GM12801 (cell line): Measurements from ENCODE around the gene RASGRP1.

Source experiments
- TF ChIP-seq, protein P1 (sequence below): IDR thresholded peaks from one replicate; pipeline ENCODE4 v1.5.1; 2011; ENCODE audit warnings: control low read depth; ENCODE audit not compliant: insufficient read length; ENCODE audit errors: extremely low read depth

Gene RASGRP1

DNA sequence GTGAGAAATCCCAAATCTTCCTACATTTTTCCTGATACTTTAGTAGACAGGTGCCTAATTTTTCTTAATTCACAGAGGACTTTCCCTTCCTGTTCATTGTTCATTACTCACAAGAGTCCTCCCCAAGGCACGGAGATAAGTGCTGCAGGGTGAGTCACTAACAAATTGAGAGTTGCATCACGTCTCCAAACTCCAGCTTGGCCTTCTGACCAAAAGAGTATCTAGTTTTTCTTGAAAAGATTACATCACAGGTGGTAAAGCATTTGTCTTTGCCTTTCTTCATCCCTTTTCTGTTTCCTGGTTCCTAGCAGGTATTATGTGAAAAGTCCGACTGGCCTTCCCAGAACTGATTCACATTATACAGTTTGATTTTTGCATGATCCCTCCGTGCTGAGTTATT, 24.9 kb upstream of the RASGRP1 start:
- TF ChIP-seq, protein P1, sequence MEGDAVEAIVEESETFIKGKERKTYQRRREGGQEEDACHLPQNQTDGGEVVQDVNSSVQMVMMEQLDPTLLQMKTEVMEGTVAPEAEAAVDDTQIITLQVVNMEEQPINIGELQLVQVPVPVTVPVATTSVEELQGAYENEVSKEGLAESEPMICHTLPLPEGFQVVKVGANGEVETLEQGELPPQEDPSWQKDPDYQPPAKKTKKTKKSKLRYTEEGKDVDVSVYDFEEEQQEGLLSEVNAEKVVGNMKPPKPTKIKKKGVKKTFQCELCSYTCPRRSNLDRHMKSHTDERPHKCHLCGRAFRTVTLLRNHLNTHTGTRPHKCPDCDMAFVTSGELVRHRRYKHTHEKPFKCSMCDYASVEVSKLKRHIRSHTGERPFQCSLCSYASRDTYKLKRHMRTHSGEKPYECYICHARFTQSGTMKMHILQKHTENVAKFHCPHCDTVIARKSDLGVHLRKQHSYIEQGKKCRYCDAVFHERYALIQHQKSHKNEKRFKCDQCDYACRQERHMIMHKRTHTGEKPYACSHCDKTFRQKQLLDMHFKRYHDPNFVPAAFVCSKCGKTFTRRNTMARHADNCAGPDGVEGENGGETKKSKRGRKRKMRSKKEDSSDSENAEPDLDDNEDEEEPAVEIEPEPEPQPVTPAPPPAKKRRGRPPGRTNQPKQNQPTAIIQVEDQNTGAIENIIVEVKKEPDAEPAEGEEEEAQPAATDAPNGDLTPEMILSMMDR, result no peak

DNA sequence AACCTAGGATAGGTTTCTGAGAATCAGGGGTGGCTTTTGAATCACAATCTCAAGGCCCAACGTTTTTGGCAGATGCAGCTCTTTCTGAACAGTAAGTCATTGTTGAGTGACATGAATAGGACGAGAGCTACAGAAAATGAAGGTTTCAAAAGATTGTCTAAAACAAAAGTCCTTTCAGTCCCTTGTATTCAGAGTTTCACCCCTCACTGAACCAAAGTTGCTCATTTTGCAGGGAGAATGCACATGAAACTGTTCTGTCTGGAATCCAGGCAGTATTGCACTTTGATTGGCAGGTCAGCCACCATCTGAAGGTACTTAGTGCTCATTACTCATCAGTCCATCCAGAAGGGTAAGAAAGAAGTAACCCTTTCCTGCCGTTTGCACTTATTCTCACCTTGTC, 24.1 kb upstream of the RASGRP1 start:
- TF ChIP-seq, protein P1, result no peak

DNA sequence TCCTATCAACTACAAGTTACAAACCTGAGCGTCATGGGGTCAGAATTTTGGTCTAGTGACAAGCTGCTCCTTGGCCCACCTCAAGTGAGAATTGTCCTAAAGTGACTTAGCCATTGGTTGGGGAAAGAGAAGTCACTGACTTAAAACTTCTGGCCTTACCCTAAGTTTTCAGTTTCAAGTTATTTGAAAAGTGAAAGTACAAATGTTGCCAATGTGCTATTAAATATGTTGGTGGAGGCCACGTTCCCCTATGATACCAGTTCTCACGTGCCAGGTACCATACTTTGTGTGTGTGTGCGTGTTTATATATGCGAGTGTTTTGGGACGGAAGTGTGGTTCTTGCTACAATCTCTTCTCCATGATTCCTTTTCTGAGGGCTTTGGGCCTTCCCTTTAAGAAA, 22.6 kb upstream of the RASGRP1 start:
- TF ChIP-seq, protein P1, result no peak

DNA sequence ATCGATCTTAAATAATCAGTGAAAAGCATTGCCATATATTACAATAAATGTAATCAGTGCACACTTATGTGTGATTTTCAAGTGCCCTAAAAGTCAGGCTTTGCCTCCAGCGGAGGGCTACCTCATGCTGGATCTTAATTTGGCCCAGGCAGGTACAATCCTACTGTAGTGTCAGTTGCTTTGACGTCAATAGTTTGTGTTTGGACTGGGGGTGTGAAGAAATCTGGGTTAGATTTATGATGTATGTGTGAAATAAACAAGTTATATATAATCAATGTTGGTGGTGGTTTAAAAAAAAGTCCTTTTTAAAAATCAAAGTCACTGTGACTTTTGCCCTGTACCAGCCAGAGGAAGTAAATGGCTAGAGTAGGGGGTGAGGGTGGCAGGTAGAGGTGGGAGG, 14.0 kb upstream of the RASGRP1 start:
- TF ChIP-seq, protein P1, result no peak

DNA sequence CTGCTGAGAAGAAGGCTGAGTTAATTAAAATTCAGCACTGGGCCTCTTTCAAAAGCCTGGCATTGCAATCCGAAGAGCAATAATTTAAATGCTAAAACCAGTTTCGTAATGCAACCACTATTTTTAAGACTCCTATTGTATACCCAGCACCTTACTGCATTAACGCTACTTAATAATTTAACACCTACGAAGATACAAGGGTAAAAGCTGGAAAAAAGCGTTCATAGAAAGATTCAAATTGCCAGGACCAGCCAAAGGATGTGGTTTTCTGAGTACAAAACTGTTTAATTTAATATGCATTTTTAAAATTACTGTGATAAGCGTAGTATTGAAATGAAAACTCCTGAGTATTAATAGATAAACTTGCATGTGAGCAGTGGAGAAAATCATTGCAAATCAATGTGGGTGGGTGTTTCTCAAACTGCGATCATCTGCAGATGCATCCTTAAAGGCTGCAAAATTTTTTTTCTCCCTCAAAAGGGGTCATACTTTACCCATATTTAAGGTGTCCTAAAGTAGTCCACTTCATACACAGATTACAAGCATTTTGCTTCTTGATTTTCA, 12.9 kb upstream of the RASGRP1 start:
- TF ChIP-seq, protein P1, result no peak

DNA sequence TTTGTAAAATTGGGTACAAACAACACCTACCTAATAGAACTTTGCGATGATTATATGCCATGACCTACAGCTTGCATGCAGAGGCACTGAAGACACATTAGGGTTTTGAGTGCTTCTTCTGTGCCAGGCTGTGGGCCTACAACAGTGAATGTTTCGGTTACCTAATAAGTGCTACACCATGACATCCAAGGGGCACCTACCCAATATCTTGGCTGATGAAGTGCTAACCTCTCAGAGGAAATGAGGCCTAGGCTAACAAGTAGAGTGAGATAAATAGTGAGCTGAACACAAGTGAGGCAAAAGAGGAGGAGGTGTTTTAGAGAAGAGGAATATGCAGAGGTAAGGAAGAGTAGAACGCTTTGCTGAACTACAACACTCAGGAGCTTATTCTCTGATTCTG, 12.2 kb upstream of the RASGRP1 start:
- TF ChIP-seq, protein P1, result no peak

DNA sequence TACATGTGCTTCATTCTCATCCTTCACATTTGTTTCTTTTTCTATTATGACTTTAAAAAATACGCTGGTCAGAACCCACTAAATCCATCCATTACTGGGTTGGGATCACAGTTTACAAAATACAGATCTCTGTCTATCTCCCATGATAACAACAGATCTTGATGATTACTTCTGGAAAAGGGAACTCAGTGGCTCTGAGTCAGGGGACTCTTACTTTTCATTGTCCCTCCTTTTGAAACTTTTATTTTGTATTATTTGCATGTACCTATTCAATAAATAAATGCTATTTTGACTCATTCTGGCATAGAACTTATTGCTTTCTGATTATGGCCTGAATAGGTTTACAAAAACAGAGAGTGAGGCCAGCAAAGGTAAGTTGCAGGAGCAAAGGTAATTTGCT, 11.6 kb upstream of the RASGRP1 start:
- TF ChIP-seq, protein P1, result no peak
